ENCODE measurements around the gene NRXN3.

NRXN3 gene

GRCh38 chr14:79251278-79251677, 1081.1 kb downstream of the NRXN3 start:
- TF ChIP-seq CTCF (IDR thresholded peaks at IDR 0.05; ENCODE audit: borderline replicate concordance, control extremely low read depth, extremely low read depth, insufficient read depth, missing control alignments): no peak
- in situ Hi-C loops (cut with MboI; ENCODE audit: low sequenced_read_pairs, unreplicated experiment): no loop called here
- no peak for DNase-seq (ENCODE audit: low spot score)

- in situ Hi-C loops (cut with MboI; ENCODE audit: low sequenced_read_pairs, unreplicated experiment): no loop called here
- no peak for DNase-seq (ENCODE audit: low spot score)
- no peak for TF ChIP-seq CTCF (IDR thresholded peaks at IDR 0.05; ENCODE audit: borderline replicate concordance, control extremely low read depth, extremely low read depth, insufficient read depth, missing control alignments)
Observed at GRCh38 chr14:79253576-79253975, 1083.4 kb downstream of the NRXN3 start.

- in situ Hi-C loops (cut with MboI; ENCODE audit: low sequenced_read_pairs, unreplicated experiment): no loop called here
- no peak for DNase-seq (ENCODE audit: low spot score)
- no peak for TF ChIP-seq CTCF (IDR thresholded peaks at IDR 0.05; ENCODE audit: borderline replicate concordance, control extremely low read depth, extremely low read depth, insufficient read depth, missing control alignments)
Observed at GRCh38 chr14:79254069-79254775, 1084.0 kb downstream of the NRXN3 start.

- no peak for DNase-seq (ENCODE audit: low spot score)
- TF ChIP-seq CTCF (IDR thresholded peaks at IDR 0.05; ENCODE audit: borderline replicate concordance, control extremely low read depth, extremely low read depth, insufficient read depth, missing control alignments): no peak
- in situ Hi-C loops (cut with MboI; ENCODE audit: low sequenced_read_pairs, unreplicated experiment): no loop called here
Observed at GRCh38 chr14:79256380-79256779, 1086.2 kb downstream of the NRXN3 start.

GRCh38 chr14:79260406-79260805, 1090.2 kb downstream of the NRXN3 start:
- DNase-seq (ENCODE audit: low spot score): no peak
- TF ChIP-seq CTCF (IDR thresholded peaks at IDR 0.05; ENCODE audit: borderline replicate concordance, control extremely low read depth, extremely low read depth, insufficient read depth, missing control alignments): no peak
- in situ Hi-C loops (cut with MboI; ENCODE audit: low sequenced_read_pairs, unreplicated experiment): no loop called here

GRCh38 chr14:79265366-79265946, 1095.3 kb downstream of the NRXN3 start:
- in situ Hi-C loops (cut with MboI; ENCODE audit: low sequenced_read_pairs, unreplicated experiment): no loop called here
- no peak for TF ChIP-seq CTCF (IDR thresholded peaks at IDR 0.05; ENCODE audit: borderline replicate concordance, control extremely low read depth, extremely low read depth, insufficient read depth, missing control alignments)

More at GRCh38 chr14:79265366-79265946, 1095.3 kb downstream of the NRXN3 start:
- DNase-seq (ENCODE audit: low spot score): no peak
